ENCODE data around the gene ACTMAP.

DNA sequence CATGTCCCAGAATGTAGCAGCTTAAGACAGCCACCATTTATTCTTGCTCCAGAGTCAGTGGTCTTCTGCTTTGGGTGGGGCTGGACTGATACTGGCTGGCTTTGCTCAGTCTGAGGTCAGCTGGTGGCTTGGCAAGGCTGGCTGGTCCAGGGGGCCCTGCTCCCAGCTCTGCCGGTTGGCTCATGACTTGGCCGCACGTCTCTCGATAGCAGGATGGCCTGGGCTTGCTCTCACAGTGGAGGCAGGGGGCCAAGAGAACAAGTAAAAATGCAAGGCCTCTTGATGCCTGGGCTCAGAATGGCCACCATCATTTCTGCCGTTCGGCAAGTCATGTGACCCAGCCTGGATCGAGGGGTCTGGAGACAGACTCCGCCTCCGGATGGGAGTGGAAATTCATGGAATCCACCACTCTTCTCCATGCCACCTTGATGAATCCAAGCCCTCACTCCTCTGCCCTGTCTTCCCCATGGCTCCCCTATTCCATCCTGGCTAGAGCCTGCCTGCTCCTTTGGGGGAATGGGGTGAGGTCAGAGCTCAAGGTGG, 13.1 kb downstream of the ACTMAP start:
- TF ChIP-seq POLR2A (IDR thresholded peaks at IDR 0.05) = no peak
- TF ChIP-seq, protein P1, sequence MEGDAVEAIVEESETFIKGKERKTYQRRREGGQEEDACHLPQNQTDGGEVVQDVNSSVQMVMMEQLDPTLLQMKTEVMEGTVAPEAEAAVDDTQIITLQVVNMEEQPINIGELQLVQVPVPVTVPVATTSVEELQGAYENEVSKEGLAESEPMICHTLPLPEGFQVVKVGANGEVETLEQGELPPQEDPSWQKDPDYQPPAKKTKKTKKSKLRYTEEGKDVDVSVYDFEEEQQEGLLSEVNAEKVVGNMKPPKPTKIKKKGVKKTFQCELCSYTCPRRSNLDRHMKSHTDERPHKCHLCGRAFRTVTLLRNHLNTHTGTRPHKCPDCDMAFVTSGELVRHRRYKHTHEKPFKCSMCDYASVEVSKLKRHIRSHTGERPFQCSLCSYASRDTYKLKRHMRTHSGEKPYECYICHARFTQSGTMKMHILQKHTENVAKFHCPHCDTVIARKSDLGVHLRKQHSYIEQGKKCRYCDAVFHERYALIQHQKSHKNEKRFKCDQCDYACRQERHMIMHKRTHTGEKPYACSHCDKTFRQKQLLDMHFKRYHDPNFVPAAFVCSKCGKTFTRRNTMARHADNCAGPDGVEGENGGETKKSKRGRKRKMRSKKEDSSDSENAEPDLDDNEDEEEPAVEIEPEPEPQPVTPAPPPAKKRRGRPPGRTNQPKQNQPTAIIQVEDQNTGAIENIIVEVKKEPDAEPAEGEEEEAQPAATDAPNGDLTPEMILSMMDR (IDR thresholded peaks at IDR 0.05) = no peak

All from adrenal gland (tissue), 5 donors.